Right lobe of liver (tissue), 6 donors: ENCODE results near the gene FBXO17. TPM values are rescaled to one million over a fixed set of nuclear protein-coding genes. Genes with fewer than 3 reads are reported as not detected.

ENCODE experiments used
- ATAC-seq, 4 donors: fragments of 200-7000 bp; cut with Tn5 transposase; one replicate each; pipeline ENCODE4 v1.9.1; 2020; ENCODE audit warnings: mild to moderate bottlenecking in 4 of 4, moderate library complexity in 4 of 4
- DNase-seq, 3 donors: peaks; one replicate each; pipeline ENCODE4 v3.0.0-alpha.2; 2020
- H3K27ac ChIP-seq, 3 donors: fragments of 200-600 bp; one replicate each; pipeline ENCODE4 v1.8.0; 2022
- H3K27me3 ChIP-seq, 2 donors: fragments of 200-600 bp; one replicate each; pipeline ENCODE4 v1.8.0; 2022
- H3K36me3 ChIP-seq, 4 donors: fragments of 200-600 bp; sonication (generic) in 1 of 4; one replicate each; pipeline versions ENCODE4 v1.5.1 to v1.8.0; 2017 to 2022; ENCODE audit warnings: control low read depth in 1 of 4
- H3K4me1 ChIP-seq, 4 donors: fragments of 200-600 bp; sonication (generic) in 1 of 4; one replicate each; pipeline versions ENCODE4 v1.5.1 to v1.8.0; 2017 to 2022; ENCODE audit warnings: control low read depth in 1 of 4
- H3K4me3 ChIP-seq, 3 donors: fragments of 200-600 bp; one replicate each; pipeline ENCODE4 v1.8.0; 2022
- H3K9me3 ChIP-seq, 4 donors: fragments of 200-600 bp; sonication (generic) in 1 of 4; one replicate each; pipeline versions ENCODE4 v1.5.1 to v1.8.0; 2017 to 2022; ENCODE audit warnings: control low read depth in 1 of 4
- POLR2A ChIP-seq: fragments of 450-650 bp; IDR thresholded peaks from one replicate; pipeline ENCODE4 v1.6.1; 2017; ENCODE audit warnings: antibody characterized with exemption, mild to moderate bottlenecking
- WGBS: methylation state at CpG from one replicate; pipeline ENCODE4 v1.1.6; 2018; ENCODE audit warnings: low coverage, low lambda C conversion rate; ENCODE audit not compliant: insufficient coverage; ENCODE audit errors: missing lambda C conversion rate; 5-methylcytosine and 5-hydroxymethylcytosine counted together
- intact Hi-C, 2 donors: fragments of 100-400 bp; cut with DNase I; formaldehyde crosslinking; loops; one replicate each; pipeline versions ENCODE4 v1.11.2 to v1.14.1; 2022
- total RNA-seq, 6 experiments: library from RNA; depleted of rRNA in 2 of 6; stranded (reverse); fragments of >200 nt in 2 of 6; fragmentation: NEBNext Ultra II Directional in 3 of 6; extraction: Animal tissue kit (Norgen Biotek cat#: 25700) in 3 of 6; gene quantifications; one replicate each; pipeline versions ENCODE4 v1.1.0 to v1.2.4, GENCODE V29; 2016 to 2023
- TF ChIP-seq, protein P1 (sequence below), 4 donors: fragments of 200-600 bp in 3 of 4; fragments of 450-650 bp in 1 of 4; IDR thresholded peaks; one replicate each; pipeline versions ENCODE4 v1.5.1 to v1.8.0; 2016 to 2022; ENCODE audit warnings: antibody characterized with exemption in 4 of 4, mild to moderate bottlenecking in 2 of 4
- donor health status: DM: no; HTN: yes; CAD: no.
- donor health status: DM: no; HTN: no; CAD: no.
- donor health status: DM: no; HTN: no; CAD: no.
- donor health status: DM: no; HTN: yes; CAD: no.
- donor health status: DM: no; HTN: yes; CAD: no.

Gene FBXO17
- total RNA-seq, 6 experiments from 2014 or later, result 19.9 to 57.9 (median 36.7) TPM

DNA sequence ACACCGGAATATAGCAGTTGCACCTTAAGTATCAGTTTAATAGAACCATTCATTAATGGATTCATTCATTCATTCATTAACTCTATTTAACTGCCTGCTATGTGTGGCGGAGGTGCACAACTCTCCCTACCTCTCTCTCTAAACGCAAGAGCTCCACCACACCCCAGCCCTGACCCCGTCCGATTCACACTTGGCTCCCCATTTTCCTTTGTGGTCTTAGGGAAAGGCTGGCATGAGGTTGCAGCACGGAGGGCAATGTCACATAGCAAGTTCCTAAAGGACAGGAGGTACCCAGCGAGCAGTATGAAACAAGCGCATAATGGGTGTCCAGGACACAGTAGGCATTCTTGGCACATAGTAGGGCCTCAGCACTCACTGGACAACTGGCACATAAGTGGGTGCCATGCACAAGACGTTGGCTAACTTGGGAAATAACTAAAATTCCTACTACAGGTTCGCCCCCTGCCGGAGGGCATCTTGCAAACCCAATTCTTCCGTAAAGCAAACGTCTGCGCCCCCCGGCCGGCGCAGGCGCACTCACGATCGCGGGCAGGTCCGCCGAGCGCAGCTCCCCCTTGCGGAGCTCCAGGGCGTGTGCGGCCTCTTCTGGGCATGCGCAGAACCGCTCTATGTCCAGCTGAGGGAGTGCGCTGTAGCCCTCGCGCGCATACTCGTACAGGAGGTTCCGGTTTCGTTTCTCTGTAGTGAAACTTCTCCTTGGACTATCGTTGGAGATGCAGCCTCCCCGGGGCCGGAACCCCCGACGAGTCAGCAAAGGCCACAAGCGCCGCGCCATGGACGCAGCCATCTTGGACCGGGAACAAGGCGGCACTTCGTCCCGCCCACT lies 45.4 kb downstream of the FBXO17 start, which contains the start of gene SARS2:
SARS2 (minus strand) TSS at position 835 of the 847 bp plus-strand sequence; CDS start at position 808, 27 bp downstream.
- DNase-seq (peak; percentile 92 to 94 (median 93)), ATAC-seq (peak; percentile 81 to 91 (median 84))
- peaks cover 0 to 5% (median 2%) of the 10 kb centered on the region in 4 donors for H3K36me3 ChIP-seq
- H3K27ac ChIP-seq, result peak within 1 kb of the TSS; percentile 75 to 81 (median 75)
- intact Hi-C loops, result no loop called here
- TF ChIP-seq, protein P1, sequence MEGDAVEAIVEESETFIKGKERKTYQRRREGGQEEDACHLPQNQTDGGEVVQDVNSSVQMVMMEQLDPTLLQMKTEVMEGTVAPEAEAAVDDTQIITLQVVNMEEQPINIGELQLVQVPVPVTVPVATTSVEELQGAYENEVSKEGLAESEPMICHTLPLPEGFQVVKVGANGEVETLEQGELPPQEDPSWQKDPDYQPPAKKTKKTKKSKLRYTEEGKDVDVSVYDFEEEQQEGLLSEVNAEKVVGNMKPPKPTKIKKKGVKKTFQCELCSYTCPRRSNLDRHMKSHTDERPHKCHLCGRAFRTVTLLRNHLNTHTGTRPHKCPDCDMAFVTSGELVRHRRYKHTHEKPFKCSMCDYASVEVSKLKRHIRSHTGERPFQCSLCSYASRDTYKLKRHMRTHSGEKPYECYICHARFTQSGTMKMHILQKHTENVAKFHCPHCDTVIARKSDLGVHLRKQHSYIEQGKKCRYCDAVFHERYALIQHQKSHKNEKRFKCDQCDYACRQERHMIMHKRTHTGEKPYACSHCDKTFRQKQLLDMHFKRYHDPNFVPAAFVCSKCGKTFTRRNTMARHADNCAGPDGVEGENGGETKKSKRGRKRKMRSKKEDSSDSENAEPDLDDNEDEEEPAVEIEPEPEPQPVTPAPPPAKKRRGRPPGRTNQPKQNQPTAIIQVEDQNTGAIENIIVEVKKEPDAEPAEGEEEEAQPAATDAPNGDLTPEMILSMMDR (IDR thresholded peaks at IDR 0.05), result peak; percentile 99 to 100 (median 100)
- TF ChIP-seq POLR2A, result peak; percentile 57
- H3K27me3 ChIP-seq, result no peaks in the 10 kb centered on the region
- 4% methylated on average over 26 of the region's 49 CpGs for WGBS
- peaks cover 0 to 28% (median 3%) of the 10 kb centered on the region in 4 donors for H3K4me1 ChIP-seq
- H3K9me3 ChIP-seq, result no peaks in the 10 kb centered on the region
- H3K4me3 ChIP-seq, result peak within 1 kb of the TSS; percentile 74 to 86 (median 76)

DNA sequence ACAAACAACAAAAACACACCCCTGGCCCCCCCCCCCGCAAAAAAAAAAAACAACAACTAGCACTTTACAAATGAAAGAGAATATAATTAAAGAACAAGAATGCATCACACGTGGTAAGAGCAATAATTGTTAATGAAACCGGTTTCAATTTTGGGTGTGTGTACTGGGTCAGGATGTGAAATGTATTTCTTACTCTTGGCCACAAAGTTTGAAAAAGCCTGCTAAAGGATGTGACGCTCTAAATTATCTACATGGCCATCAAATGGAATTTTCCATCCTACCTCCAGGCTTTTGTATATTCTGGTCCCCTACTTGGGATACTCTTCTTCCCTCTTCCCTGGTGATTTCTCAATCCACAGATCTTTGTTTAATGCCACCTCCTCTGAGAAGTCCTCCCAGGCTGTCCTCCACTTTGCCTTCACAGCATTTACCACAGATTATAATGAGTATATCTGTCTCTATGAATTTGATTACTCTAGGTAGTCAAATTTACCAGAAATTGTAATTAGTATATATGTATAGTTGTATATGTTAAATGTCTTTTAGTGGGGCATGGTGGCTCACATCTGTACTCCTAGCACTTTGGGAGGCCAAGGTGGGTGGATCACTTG lies 47.0 kb downstream of the FBXO17 start:
- peaks cover 0 to 16% (median 3%) of the 10 kb centered on the region in 4 donors for H3K4me1 ChIP-seq
- no peak for DNase-seq
- no peaks in the 10 kb centered on the region for H3K27me3 ChIP-seq
- intact Hi-C loops, result no loop called here
- no peak overlapping the region for H3K27ac ChIP-seq
- TF ChIP-seq POLR2A, result no peak
- TF ChIP-seq, protein P1 (IDR thresholded peaks at IDR 0.05), result no peak
- H3K36me3 ChIP-seq, result peaks cover 0 to 17% (median 8%) of the 10 kb centered on the region in 4 donors
- no peak for ATAC-seq
- H3K4me3 ChIP-seq, result no peak overlapping the region
- WGBS, result 57% methylated on average over 3 of the region's 4 CpGs
- no peaks in the 10 kb centered on the region for H3K9me3 ChIP-seq

GRCh38 chr19:38924388-38924787 lies 51.2 kb downstream of the FBXO17 start:
- Histone ChIP-seq H3K36me3 (peaks cover 0 to 17% (median 6%) of the 10 kb centered on the region in 4 donors), H3K4me1 (peaks cover 0 to under 1% (median 0%) of the 10 kb centered on the region in 4 donors), H3K27ac (no peak overlapping the region), H3K27me3 (no peaks in the 10 kb centered on the region), H3K4me3 (no peak overlapping the region), H3K9me3 (no peaks in the 10 kb centered on the region)
- TF ChIP-seq, protein P1 (IDR thresholded peaks at IDR 0.05), result no peak
- no peak for TF ChIP-seq POLR2A
- intact Hi-C loops, result no loop called here
- DNase-seq (peak in 2 of 3 donors; percentile 9 to 24), ATAC-seq (peak in 1 of 4 donors; percentile 27)
- 83% methylated on average over 5 of the region's 7 CpGs for WGBS

- no CpG with 5 or more reads among the region's 5 CpGs for WGBS
- Histone ChIP-seq H3K9me3 (no peaks in the 10 kb centered on the region), H3K36me3 (peaks cover 0 to 17% (median 6%) of the 10 kb centered on the region in 4 donors), H3K27me3 (no peaks in the 10 kb centered on the region), H3K27ac (no peak overlapping the region), H3K4me3 (no peak overlapping the region), H3K4me1 (no peaks in the 10 kb centered on the region)
- TF ChIP-seq, protein P1 (IDR thresholded peaks at IDR 0.05), result no peak
- no peak for TF ChIP-seq POLR2A
- DNase-seq (no peak), ATAC-seq (no peak)
- intact Hi-C loops, result no loop called here
These were observed 53.1 kb downstream of the FBXO17 start for GRCh38 chr19:38922482-38922881.
